ENCODE results near the gene CACNA1E. TPM values are rescaled to one million over a fixed set of nuclear protein-coding genes. Genes with fewer than 3 reads are reported as not detected.

Gene CACNA1E
- total RNA-seq, 4 donors from 2014 or later, result 0.03 to 0.05 TPM; not detected in 2

DNA sequence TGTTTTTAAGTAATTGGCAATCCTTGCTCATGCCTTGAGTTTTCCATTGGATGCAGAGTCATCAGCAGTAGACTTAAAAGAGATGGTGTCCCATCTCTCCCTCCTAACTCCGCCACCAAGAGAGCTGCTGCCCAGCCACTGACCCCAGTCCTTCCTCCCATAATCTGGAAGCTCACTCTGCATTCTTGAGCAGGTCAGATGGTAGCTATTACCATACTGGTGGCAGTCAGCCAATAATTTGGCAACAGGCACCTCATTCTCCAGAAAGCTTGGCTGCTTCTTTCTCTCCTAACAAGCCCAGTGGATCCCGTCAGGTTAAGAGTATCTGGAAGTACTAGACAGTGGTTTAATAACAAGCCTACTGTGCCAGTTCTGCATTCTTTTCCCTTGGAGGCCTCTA lies 306.1 kb downstream of the CACNA1E start:
- in situ Hi-C loops (cut with MboI; ENCODE audit: low sequenced_read_pairs in 4 of 4), result no loop called here
- no peak for TF ChIP-seq POLR2A (IDR thresholded peaks at IDR 0.05)
- TF ChIP-seq, protein P1, sequence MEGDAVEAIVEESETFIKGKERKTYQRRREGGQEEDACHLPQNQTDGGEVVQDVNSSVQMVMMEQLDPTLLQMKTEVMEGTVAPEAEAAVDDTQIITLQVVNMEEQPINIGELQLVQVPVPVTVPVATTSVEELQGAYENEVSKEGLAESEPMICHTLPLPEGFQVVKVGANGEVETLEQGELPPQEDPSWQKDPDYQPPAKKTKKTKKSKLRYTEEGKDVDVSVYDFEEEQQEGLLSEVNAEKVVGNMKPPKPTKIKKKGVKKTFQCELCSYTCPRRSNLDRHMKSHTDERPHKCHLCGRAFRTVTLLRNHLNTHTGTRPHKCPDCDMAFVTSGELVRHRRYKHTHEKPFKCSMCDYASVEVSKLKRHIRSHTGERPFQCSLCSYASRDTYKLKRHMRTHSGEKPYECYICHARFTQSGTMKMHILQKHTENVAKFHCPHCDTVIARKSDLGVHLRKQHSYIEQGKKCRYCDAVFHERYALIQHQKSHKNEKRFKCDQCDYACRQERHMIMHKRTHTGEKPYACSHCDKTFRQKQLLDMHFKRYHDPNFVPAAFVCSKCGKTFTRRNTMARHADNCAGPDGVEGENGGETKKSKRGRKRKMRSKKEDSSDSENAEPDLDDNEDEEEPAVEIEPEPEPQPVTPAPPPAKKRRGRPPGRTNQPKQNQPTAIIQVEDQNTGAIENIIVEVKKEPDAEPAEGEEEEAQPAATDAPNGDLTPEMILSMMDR (IDR thresholded peaks at IDR 0.05 in 4 of 5, conservative IDR thresholded peaks at IDR 0.05 in 1 of 5), result no peak

DNA sequence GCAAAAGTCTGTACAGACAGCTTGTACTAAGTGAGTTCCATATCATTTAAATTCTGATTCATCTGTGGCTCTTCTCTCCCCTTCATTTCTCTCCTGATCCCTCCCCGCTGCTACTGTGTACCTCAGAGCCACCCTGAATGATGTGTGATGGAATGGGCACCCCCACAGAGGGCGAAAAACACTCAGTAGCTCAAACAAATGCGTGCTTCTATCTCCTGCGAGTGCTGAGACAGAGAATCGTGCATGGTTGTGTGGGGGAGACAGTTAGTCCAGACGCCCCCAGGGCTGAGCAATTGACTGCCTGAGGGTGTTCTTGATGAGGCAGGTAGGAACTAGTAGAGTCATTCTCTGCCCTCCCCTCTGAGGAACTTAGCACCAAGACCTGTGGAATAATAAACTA lies 308.4 kb downstream of the CACNA1E start:
- no peaks in the 10 kb centered on the region for H3K27me3 ChIP-seq

More for the DNA sequence above, 306.1 kb downstream of the CACNA1E start:
- intact Hi-C loops (cut with DNase I; ENCODE audit: low total_unique reads), result no loop called here
- no peak overlapping the region for H3K4me3 ChIP-seq
- no peaks in the 10 kb centered on the region for H3K27me3 ChIP-seq
- ATAC-seq (no peak), DNase-seq (no peak)
- H3K9me3 ChIP-seq, result no peaks in the 10 kb centered on the region
- no peak overlapping the region for H3K27ac ChIP-seq
- no peaks in the 10 kb centered on the region for H3K4me1 ChIP-seq
- H3K36me3 ChIP-seq, result no peaks in the 10 kb centered on the region

DNA sequence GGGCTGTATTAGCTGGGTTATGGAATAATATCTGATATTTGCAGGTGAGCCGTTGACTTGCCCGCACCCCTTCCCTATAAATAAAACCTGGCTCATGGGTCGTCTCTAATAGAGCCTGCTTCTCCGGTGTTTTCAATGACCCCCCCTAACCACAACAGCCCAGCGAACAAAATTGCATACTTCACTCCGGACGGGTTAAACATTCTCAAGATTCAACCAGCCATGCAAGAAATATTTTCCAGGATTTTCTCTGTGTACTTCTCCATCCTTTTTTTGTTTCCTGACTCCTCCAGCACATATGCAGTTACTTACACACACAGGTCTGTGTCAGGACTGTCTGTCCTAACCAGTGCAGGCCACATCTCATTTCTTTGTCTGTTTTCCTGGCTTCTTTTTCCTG lies 310.5 kb downstream of the CACNA1E start:
- H3K36me3 ChIP-seq, result no peaks in the 10 kb centered on the region
- no peaks in the 10 kb centered on the region for H3K27me3 ChIP-seq
- TF ChIP-seq, protein P1 (IDR thresholded peaks at IDR 0.05 in 4 of 5, conservative IDR thresholded peaks at IDR 0.05 in 1 of 5), result no peak
- no peak for TF ChIP-seq POLR2A (IDR thresholded peaks at IDR 0.05)
- no peaks in the 10 kb centered on the region for H3K9me3 ChIP-seq
- in situ Hi-C loops (cut with MboI; ENCODE audit: low sequenced_read_pairs in 4 of 4), result no loop called here
- H3K4me1 ChIP-seq, result no peaks in the 10 kb centered on the region
- DNase-seq (no peak), ATAC-seq (no peak)
- no peak overlapping the region for H3K27ac ChIP-seq
- intact Hi-C loops (cut with DNase I; ENCODE audit: low total_unique reads), result no loop called here
- no peak overlapping the region for H3K4me3 ChIP-seq

More for the DNA sequence above, 308.4 kb downstream of the CACNA1E start:
- in situ Hi-C loops (cut with MboI; ENCODE audit: low sequenced_read_pairs in 4 of 4) (no loop called here), intact Hi-C loops (cut with DNase I; ENCODE audit: low total_unique reads) (no loop called here)
- no peak overlapping the region for H3K4me3 ChIP-seq
- ATAC-seq, result no peak
- H3K27ac ChIP-seq, result no peak overlapping the region
- H3K9me3 ChIP-seq, result no peaks in the 10 kb centered on the region
- no peaks in the 10 kb centered on the region for H3K36me3 ChIP-seq
- no peak for DNase-seq
- TF ChIP-seq, protein P1 (IDR thresholded peaks at IDR 0.05 in 4 of 5, conservative IDR thresholded peaks at IDR 0.05 in 1 of 5), result no peak
- no peak for TF ChIP-seq POLR2A (IDR thresholded peaks at IDR 0.05)
- no peaks in the 10 kb centered on the region for H3K4me1 ChIP-seq

DNA sequence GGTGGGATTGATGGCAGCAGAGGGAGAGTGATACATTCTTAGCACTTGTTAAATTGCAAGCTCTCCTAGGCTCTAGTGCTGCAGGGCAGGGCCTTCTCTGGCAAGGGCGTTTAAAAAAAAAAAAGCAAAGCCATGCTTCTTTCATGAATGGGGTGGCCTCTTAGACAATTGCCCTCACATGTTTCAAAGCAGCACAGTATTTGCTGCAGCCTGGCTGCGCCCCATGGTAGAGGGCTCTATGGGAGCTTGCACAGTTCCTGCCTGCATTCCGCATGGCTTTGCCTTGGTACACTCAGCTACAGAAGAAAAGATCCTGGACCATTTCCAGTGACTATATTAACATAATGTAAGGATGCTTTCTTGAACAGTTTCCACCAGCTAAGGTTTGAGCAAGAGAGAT lies 311.0 kb downstream of the CACNA1E start:
- TF ChIP-seq POLR2A (IDR thresholded peaks at IDR 0.05), result no peak
- TF ChIP-seq, protein P1 (IDR thresholded peaks at IDR 0.05 in 4 of 5, conservative IDR thresholded peaks at IDR 0.05 in 1 of 5), result no peak
- no peak overlapping the region for H3K4me3 ChIP-seq
- no peak for ATAC-seq
- no peaks in the 10 kb centered on the region for H3K36me3 ChIP-seq
- in situ Hi-C loops (cut with MboI; ENCODE audit: low sequenced_read_pairs in 4 of 4) (no loop called here), intact Hi-C loops (cut with DNase I; ENCODE audit: low total_unique reads) (no loop called here)
- no peak overlapping the region for H3K27ac ChIP-seq
- no peaks in the 10 kb centered on the region for H3K4me1 ChIP-seq
- no peaks in the 10 kb centered on the region for H3K27me3 ChIP-seq
- no peaks in the 10 kb centered on the region for H3K9me3 ChIP-seq
- no peak for DNase-seq

All from gastrocnemius medialis (tissue), 4 donors.